GM10248 (cell line): Measurements from ENCODE around the gene UBA3.

Source experiments
- CTCF ChIA-PET: fragments of 300-600 bp; sonication (Branson Sonifier 250); formaldehyde crosslinking; extraction: SDS; loops from one replicate; lab custom pipeline; 2021; ENCODE audit warnings: antibody characterized with exemption; lab: Yijun Ruan, JAX
- POLR2A ChIA-PET: fragments of 350-650 bp; sonication (Branson Sonifier 250); formaldehyde crosslinking; extraction: SDS; loops from one replicate; lab custom pipeline; 2020; ENCODE audit warnings: antibody characterized with exemption; lab: Yijun Ruan, JAX
- DNase-seq: peaks from one replicate; pipeline ENCODE4 v3.0.0; 2012; ENCODE audit errors: extremely low spot score
- CTCF ChIP-seq: IDR thresholded peaks from 2 replicates; pipeline ENCODE4 v1.5.1; 2012; ENCODE audit warnings: mild to moderate bottlenecking, low read depth; ENCODE audit errors: extremely low read depth, missing control alignments, control extremely low read depth

The UBA3 gene

GRCh38 chr3:69116897-69117296, 36.7 kb upstream of the UBA3 start:
- ChIA-PET POLR2A (no interaction called here), CTCF (interaction anchor here (1.4 to 5.4 kb wide), 4 partner anchors 9 to 189 kb away, joined by 4 to 53 read pairs (median 20); no protein-coding TSS in a partner anchor)
- no peak for DNase-seq
- no peak for TF ChIP-seq CTCF

GRCh38 chr3:69116162-69116561, 36.0 kb upstream of the UBA3 start:
- ChIA-PET POLR2A (no interaction called here), CTCF (interaction anchor here (1.6 to 2.4 kb wide), 3 partner anchors 10 to 190 kb away, joined by 5 to 12 read pairs (median 6); no protein-coding TSS in a partner anchor)
- no peak for TF ChIP-seq CTCF
- DNase-seq: no peak

GRCh38 chr3:69115731-69116130, 35.6 kb upstream of the UBA3 start:
- no peak for DNase-seq

GRCh38 chr3:69113536-69113935, 33.4 kb upstream of the UBA3 start:
- CTCF ChIA-PET: interaction anchor here (1.2 to 1.6 kb wide), 3 partner anchors 13 to 193 kb away, joined by 3 to 6 read pairs (median 3); partner anchors contain the start of gene EOGT
- DNase-seq: no peak
- no peak for TF ChIP-seq CTCF
- POLR2A ChIA-PET: no interaction called here

More at GRCh38 chr3:69115731-69116130, 35.6 kb upstream of the UBA3 start:
- no peak for TF ChIP-seq CTCF
- ChIA-PET POLR2A (no interaction called here), CTCF (interaction anchor here (1.6 to 2.4 kb wide), 3 partner anchors 10 to 191 kb away, joined by 5 to 12 read pairs (median 6); no protein-coding TSS in a partner anchor)

- no peak for TF ChIP-seq CTCF
- no peak for DNase-seq
- CTCF ChIA-PET: interaction anchor here (4.5 kb wide), 1 partner anchor 9 kb away, joined by 36 read pairs; no protein-coding TSS in a partner anchor
- POLR2A ChIA-PET: interaction anchor here (0.7 kb wide), 1 partner anchor 424 kb away, joined by 3 read pairs; no protein-coding TSS in a partner anchor
Observed at GRCh38 chr3:69110941-69111546, 30.9 kb upstream of the UBA3 start.

GRCh38 chr3:69108811-69109210, 28.6 kb upstream of the UBA3 start:
- no peak for DNase-seq
- POLR2A ChIA-PET: no interaction called here
- TF ChIP-seq CTCF: no peak
- CTCF ChIA-PET: interaction anchor here (1.8 to 4.5 kb wide), 2 partner anchors 10 to 11 kb away, joined by 4 to 36 read pairs; no protein-coding TSS in a partner anchor
